NCI-H1417 treated with DMSO at 0.1 percent for 48 hours (cell line): Measurements from ENCODE around the gene RNF224.
"Not testable (repeated sequence)": the region's sequence is repeated elsewhere in the genome, so short reads cannot be mapped to it uniquely, and the experiment has no call there.

Experiments used
- DNase-seq: peaks from one replicate; lab custom pipeline; 2025; lab: John Stamatoyannopoulos, UW

RNF224 gene

GRCh38 chr9:137240841-137241489 is 13.7 kb downstream of the RNF224 start, which contains the start of gene TUBB4B:
TSS of gene TUBB4B (plus strand) at chr9:137241287. CDS start at chr9:137241361, 74 bp downstream.
- peak; percentile 100 for DNase-seq

- no peak for DNase-seq
Measured at GRCh38 chr9:137241490-137242268, 14.4 kb downstream of the RNF224 start.

GRCh38 chr9:137242269-137243203 is 15.2 kb downstream of the RNF224 start:
- no peak for DNase-seq

DNA sequence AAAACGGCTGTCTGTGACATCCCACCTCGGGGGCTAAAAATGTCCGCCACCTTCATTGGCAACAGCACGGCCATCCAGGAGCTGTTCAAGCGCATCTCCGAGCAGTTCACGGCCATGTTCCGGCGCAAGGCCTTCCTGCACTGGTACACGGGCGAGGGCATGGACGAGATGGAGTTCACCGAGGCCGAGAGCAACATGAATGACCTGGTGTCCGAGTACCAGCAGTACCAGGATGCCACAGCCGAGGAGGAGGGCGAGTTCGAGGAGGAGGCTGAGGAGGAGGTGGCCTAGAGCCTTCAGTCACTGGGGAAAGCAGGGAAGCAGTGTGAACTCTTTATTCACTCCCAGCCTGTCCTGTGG is 15.9 kb downstream of the RNF224 start:
- not testable (repeated sequence) for DNase-seq

- DNase-seq: no peak
Measured at GRCh38 chr9:137243626-137244485, 16.6 kb downstream of the RNF224 start.

DNA sequence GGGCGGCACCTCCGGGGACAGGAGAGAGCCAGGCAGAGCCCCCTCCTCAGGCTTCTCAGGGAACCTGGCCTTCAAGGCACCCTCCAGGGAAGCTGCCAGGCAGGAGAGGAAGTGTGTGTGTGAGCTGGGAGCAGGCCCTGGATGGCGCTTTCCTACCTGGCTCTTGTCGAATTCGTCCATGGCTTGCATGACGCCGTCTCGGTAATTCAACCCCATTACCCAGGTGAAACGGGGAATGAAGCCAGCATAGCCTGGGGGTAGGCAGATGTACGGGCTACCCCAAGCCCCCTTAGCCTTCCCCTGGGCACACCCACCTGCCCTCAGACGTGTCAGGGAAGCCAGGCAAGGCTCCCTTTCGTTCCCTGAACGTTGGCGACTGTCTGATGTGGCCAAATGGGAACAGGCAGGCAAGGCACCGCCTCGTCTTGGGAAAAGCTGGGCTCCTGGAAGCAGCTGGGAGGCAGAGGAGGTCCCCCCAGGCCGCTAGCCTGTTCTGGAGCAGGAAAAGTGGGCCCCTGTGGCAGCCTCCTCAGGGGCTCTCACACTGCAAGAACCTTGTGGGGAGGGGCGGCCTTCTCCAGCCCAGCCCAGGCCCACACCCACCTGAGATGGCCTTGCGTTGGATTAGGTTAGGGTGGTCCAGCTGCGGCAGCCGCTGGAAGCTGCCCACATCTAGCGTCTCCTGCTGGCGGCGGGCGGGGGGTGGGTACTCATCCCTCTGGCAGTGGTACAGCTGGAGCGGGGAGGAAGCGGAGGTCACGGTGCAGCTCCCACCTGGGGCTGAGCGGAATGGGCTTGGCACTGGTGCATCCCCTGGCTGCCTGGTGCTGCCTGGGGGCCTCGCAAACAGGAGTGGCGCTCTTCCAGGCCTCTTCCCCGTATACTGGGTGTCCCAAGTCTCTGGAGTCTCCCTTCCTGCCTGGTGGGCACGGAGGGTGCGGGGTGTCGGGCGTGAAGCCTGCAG is 17.5 kb downstream of the RNF224 start:
- no peak for DNase-seq

GRCh38 chr9:137245450-137246421 is 18.4 kb downstream of the RNF224 start:
- DNase-seq: peak; percentile 39

GRCh38 chr9:137247135-137247915 is 20.0 kb downstream of the RNF224 start:
- no peak for DNase-seq

DNA sequence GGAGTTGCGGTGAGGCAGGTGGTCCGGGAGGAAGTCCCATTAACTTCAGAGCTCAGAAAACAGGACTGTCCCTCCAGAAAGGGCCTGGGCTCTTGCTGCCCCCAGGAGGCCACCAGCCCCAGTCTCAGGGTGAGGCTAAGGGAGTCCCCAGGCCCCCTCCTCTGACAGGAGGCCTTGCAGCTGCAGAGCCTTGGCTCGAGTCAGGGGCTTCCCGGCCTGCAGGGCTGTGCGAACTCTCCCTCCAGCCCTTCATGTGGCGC is 20.5 kb downstream of the RNF224 start:
- DNase-seq: no peak

DNA sequence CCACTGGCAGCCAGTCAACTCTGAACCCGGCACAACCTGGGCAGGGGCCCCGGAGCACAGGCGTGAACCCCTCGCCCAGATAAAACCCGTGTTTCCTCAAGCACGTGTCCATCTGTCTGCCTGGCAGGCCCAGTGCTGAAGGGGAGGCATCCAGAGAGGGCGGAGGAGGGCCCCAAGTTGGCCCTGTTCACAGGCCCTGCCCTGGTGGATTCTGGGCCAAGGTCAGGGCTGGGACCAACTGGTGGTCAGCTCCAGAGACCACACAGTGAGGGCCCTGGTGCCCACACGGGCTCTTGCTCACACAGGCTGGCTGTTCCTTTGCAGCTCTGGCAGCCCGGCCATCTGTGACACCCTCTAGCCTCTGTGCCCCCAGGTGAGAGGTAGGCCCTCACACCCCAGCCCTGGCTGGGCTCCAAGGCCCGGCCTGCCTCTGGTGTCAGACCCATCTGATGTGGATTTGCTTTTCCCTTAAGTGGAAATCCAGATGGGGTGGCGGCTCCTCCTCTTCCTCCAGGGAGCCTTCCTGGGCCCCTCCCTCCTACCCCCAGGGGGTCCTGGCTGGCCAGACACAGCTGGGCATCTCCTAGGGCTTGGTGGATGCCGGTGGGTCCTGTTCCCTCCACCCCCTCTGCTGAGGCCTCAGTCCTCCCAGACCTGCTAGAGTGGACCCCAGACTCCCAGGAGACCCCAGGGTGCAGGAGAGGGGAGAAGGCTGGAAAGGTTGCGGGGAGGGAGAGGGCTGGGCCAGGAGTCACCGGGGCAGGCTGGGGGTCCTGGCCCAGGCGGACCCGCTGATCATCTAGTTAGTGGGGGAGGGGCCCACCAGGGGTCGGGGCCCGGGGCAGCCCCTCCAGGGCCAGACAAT is 23.3 kb downstream of the RNF224 start:
- no peak for DNase-seq

GRCh38 chr9:137251194-137251461 is 23.8 kb downstream of the RNF224 start, which contains the start of gene STPG3:
TSS of gene STPG3 (plus strand) at chr9:137251286. CDS start at chr9:137251287, 1 bp downstream.
- DNase-seq: no peak

GRCh38 chr9:137251490-137252268 is 24.4 kb downstream of the RNF224 start:
- DNase-seq: no peak

- no peak for DNase-seq
Measured at GRCh38 chr9:137252555-137253506, 25.5 kb downstream of the RNF224 start.

- DNase-seq: no peak
Measured at GRCh38 chr9:137253717-137254623, 26.7 kb downstream of the RNF224 start.
